Measurements from ENCODE around the gene IAH1. TPM values are rescaled to one million over a fixed set of nuclear protein-coding genes. Genes with fewer than 3 reads are reported as not detected.

The IAH1 gene
- total and polyA plus RNA-seq, 2 of the 4 experiments (the other 2 are of a cell fraction), result 84.5 to 89.8 TPM

DNA sequence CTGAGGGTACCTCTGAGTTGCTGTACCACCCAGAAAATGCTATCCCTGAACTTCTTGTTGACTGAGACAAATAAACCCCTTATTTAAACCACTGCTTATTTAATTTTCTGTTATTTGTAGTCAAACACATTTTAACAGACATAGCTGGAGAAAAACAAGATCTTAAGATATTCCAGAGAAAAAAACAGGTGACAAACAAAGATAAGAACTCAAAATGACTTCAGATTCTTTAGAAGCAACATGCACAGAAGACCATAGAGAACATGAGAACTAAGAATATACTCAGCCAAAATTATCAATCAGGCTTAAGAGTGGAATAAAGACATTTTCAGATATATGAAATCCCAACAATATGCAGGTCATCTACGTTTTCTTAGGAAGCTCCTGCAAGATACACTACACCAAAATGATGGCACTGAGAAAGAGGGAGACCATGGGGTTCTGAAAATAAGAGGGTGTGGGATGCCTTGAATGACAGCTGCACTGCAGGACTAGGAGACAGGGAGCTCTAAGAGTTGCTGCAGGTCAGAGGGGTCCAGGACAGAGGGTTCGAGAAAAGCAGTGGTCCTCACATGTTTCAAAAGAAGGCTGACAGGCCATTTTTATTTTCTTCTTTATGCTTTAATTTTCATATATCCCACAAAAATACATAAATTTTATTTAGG, 42.9 kb downstream of the IAH1 start:
- peaks cover 41% of the 10 kb centered on the region for H3K36me3 ChIP-seq (ENCODE audit: control insufficient read depth, insufficient read depth, low read length)
- H2AFZ ChIP-seq (replicated peaks; ENCODE audit: low read length, poor library complexity), result no peak overlapping the region
- no peak overlapping the region; the same call in 1 of the 2 replicates for H3K23ac ChIP-seq (ENCODE audit: low read depth, low read length)
- no peaks in the 10 kb centered on the region for H3K27me3 ChIP-seq (ENCODE audit: control insufficient read depth, insufficient read depth, low read length)
- no CpG with 5 or more reads among the region's 2 CpGs for WGBS, 2 experiments (ENCODE audit: extremely low coverage in 2 of 2, insufficient read length in 1 of 2)
- H4K20me1 ChIP-seq (ENCODE audit: insufficient read depth, low read length), result peaks cover 3% of the 10 kb centered on the region; the same call in 1 of the 2 replicates
- H4K8ac ChIP-seq (ENCODE audit: low read depth in 2 of 2, low read length in 2 of 2), result no peak overlapping the region
- H3K18ac ChIP-seq (ENCODE audit: low read depth, low read length), result no peak overlapping the region
- H3K4me2 ChIP-seq (ENCODE audit: low read depth, low read length), result no peak overlapping the region
- ChIA-PET CTCF (no interaction called here), POLR2A (ENCODE audit: unreplicated experiment) (interaction anchor here (0.6 kb wide), 2 partner anchors 30 to 352 kb away, joined by 4 to 6 read pairs; no protein-coding TSS in a partner anchor)
- peaks cover 2% of the 10 kb centered on the region; the same call in 1 of the 2 replicates for H3K4me1 ChIP-seq (ENCODE audit: control insufficient read depth, insufficient read depth, low read length)
- BruUV-seq (replicated peaks), result no TSS peak
- H3K79me1 ChIP-seq (ENCODE audit: low read depth in 1 of 2, low read length in 2 of 2), result peaks cover 17 to 23% of the 10 kb centered on the region in 2 experiments
- TF ChIP-seq MAFK (IDR thresholded peaks at IDR 0.05; ENCODE audit: low read depth, low read length), result no peak
- no peak for TF ChIP-seq RAD21 (IDR thresholded peaks at IDR 0.05; ENCODE audit: low read length)
- TF ChIP-seq NFE2L2 (IDR thresholded peaks at IDR 0.05; ENCODE audit: low read depth, low read length), result no peak
- TF ChIP-seq MAZ (IDR thresholded peaks at IDR 0.05; ENCODE audit: borderline replicate concordance, low read depth, low read length), result no peak
- no peak for TF ChIP-seq FOS (IDR thresholded peaks at IDR 0.05; ENCODE audit: low read depth, low read length)
- TF ChIP-seq, protein P1, sequence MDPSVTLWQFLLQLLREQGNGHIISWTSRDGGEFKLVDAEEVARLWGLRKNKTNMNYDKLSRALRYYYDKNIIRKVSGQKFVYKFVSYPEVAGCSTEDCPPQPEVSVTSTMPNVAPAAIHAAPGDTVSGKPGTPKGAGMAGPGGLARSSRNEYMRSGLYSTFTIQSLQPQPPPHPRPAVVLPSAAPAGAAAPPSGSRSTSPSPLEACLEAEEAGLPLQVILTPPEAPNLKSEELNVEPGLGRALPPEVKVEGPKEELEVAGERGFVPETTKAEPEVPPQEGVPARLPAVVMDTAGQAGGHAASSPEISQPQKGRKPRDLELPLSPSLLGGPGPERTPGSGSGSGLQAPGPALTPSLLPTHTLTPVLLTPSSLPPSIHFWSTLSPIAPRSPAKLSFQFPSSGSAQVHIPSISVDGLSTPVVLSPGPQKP (IDR thresholded peaks at IDR 0.05; ENCODE audit: borderline replicate concordance, low read depth, low read length), result no peak
- TF ChIP-seq SMC3 (IDR thresholded peaks at IDR 0.05; ENCODE audit: low read depth, low read length), result no peak
- TF ChIP-seq POLR2A (IDR thresholded peaks at IDR 0.05; ENCODE audit: low read depth, low read length), result no peak
- dilution Hi-C loops (cut with HindIII; ENCODE audit: low sequenced_read_pairs, unreplicated experiment) (no loop called here), in situ Hi-C loops (cut with MboI; ENCODE audit: low sequenced_read_pairs) (no loop called here), intact Hi-C loops (cut with micrococcal nuclease) (no loop called here)
- no peak overlapping the region for H2BK120ac ChIP-seq (ENCODE audit: low read depth, low read length)
- H2BK20ac ChIP-seq (ENCODE audit: low read depth, low read length), result no peak overlapping the region
- no peak overlapping the region for H3K9ac ChIP-seq (ENCODE audit: low read depth, low read length)
- no peak overlapping the region for H4K91ac ChIP-seq (ENCODE audit: insufficient read depth, low read depth, low read length)
- H3K4ac ChIP-seq (ENCODE audit: low read depth, low read length), result no peak overlapping the region
- no peak for ATAC-seq (ENCODE audit: low read depth)
- DNase-seq, result no peak
- H2AK9ac ChIP-seq (replicated peaks; ENCODE audit: low read depth, low read length, poor library complexity), result no peak overlapping the region
- H2BK15ac ChIP-seq (ENCODE audit: low read depth, low read length), result no peak overlapping the region
- H4K5ac ChIP-seq (ENCODE audit: low read depth, low read length), result no peak overlapping the region
- no peak overlapping the region for H3K56ac ChIP-seq (ENCODE audit: extremely low read depth, insufficient read depth, low read length)
- no peak overlapping the region for H3K27ac ChIP-seq (ENCODE audit: insufficient read depth, low read length)
- no peak overlapping the region for H2AK5ac ChIP-seq (ENCODE audit: low read depth, low read length)
- H3K9me1 ChIP-seq (ENCODE audit: insufficient read depth, low read length), result peaks cover 9% of the 10 kb centered on the region
- H3K9me3 ChIP-seq (ENCODE audit: control insufficient read depth, insufficient read depth, low read length), result no peaks in the 10 kb centered on the region
- no peak overlapping the region for H3K4me3 ChIP-seq (ENCODE audit: insufficient read depth, low read depth, low read length)
- no peak overlapping the region for H3K14ac ChIP-seq (replicated peaks; ENCODE audit: low read depth, low read length)
- no peak overlapping the region for H2BK5ac ChIP-seq (ENCODE audit: low read depth, low read length, poor library complexity, severe bottlenecking)

Data from IMR-90 (cell line).